Keratinocyte (primary cell): ENCODE measurements around the gene RASD2. TPM values are rescaled to one million over a fixed set of nuclear protein-coding genes. Genes with fewer than 3 reads are reported as not detected.

Source experiments
- DNase-seq: peaks from one replicate; pipeline ENCODE4 v3.0.0-alpha.2; 2011; ENCODE audit warnings: low read depth, missing footprints, low spot score
- FAIRE-seq: peaks from 2 replicates; lab custom pipeline; 2011; peaks lifted over from hg19 to GRCh38; lab: Jason Lieb, UNC
- H2AFZ ChIP-seq: 2 replicates; pipeline ENCODE4 v1.6.0; 2012; ENCODE audit warnings: low read length, control low read depth, inconsistent platforms; ENCODE audit not compliant: control insufficient read depth
- H3K27ac ChIP-seq: 2 replicates; pipeline ENCODE4 v1.5.1; 2011; ENCODE audit warnings: low read length; ENCODE audit not compliant: control insufficient read depth, insufficient read depth
- H3K27me3 ChIP-seq: 3 replicates; pipeline ENCODE4 v1.6.0; 2011; ENCODE audit warnings: low read length; ENCODE audit not compliant: control insufficient read depth, insufficient read depth; ENCODE audit errors: extremely low read depth
- H3K36me3 ChIP-seq, 2 experiments: 2 replicates in 1 of 2; 3 replicates in 1 of 2; pipeline ENCODE4 v1.5.1; 2011; ENCODE audit warnings: low read length in 2 of 2, mild to moderate bottlenecking in 1 of 2; ENCODE audit not compliant: control insufficient read depth in 2 of 2, insufficient read depth in 2 of 2; ENCODE audit errors: extremely low read depth in 1 of 2
- H3K4me1 ChIP-seq: 3 replicates; pipeline ENCODE4 v1.5.1; 2011; ENCODE audit warnings: low read length; ENCODE audit not compliant: control insufficient read depth, insufficient read depth; ENCODE audit errors: extremely low read depth
- H3K4me2 ChIP-seq: 3 replicates; pipeline ENCODE4 v1.6.0; 2011; ENCODE audit warnings: low read depth, low read length; ENCODE audit not compliant: control insufficient read depth, insufficient read depth; ENCODE audit errors: extremely low read depth
- H3K4me3 ChIP-seq, 3 experiments: fragments of 200-600 bp in 1 of 3; sonication (generic) in 1 of 3; 2 replicates in 2 of 3; 3 replicates in 1 of 3; pipeline ENCODE4 v1.5.1; 2011 to 2016; ENCODE audit warnings: low read length in 3 of 3, mild to moderate bottlenecking in 3 of 3, control low read depth in 2 of 3, inconsistent platforms in 1 of 3, low read depth in 1 of 3, mixed read lengths in 1 of 3, mixed run types in 1 of 3, moderate library complexity in 1 of 3; ENCODE audit not compliant: control insufficient read depth in 2 of 3, insufficient read depth in 2 of 3; ENCODE audit errors: extremely low read depth in 1 of 3
- H3K79me2 ChIP-seq: 2 replicates; pipeline ENCODE4 v1.6.0; 2012; ENCODE audit warnings: low read length; ENCODE audit not compliant: control insufficient read depth, insufficient read depth
- H3K9ac ChIP-seq: 3 replicates; pipeline ENCODE4 v1.6.0; 2011; ENCODE audit warnings: low read length; ENCODE audit not compliant: control insufficient read depth, insufficient read depth; ENCODE audit errors: extremely low read depth
- H3K9me1 ChIP-seq: 3 replicates; pipeline ENCODE4 v1.6.0; 2011; ENCODE audit warnings: low read length; ENCODE audit not compliant: control insufficient read depth, insufficient read depth; ENCODE audit errors: extremely low read depth
- H3K9me3 ChIP-seq: 2 replicates; pipeline ENCODE4 v1.5.1; 2012; ENCODE audit warnings: low read depth, low read length; ENCODE audit not compliant: control insufficient read depth
- H4K20me1 ChIP-seq: 3 replicates; pipeline ENCODE4 v1.6.0; 2011; ENCODE audit warnings: low read length; ENCODE audit not compliant: control insufficient read depth, insufficient read depth; ENCODE audit errors: extremely low read depth
- EZH2 ChIP-seq: IDR thresholded peaks from one replicate; pipeline ENCODE4 v1.6.1; 2012; ENCODE audit warnings: inconsistent platforms, mild to moderate bottlenecking, low read length, moderate library complexity
- dilution Hi-C: fragments of 300-500 bp; cut with MboI; formaldehyde crosslinking; loops from one replicate; pipeline ENCODE4 v1.7.0; 2020; ENCODE audit warnings: low sequenced_read_pairs; ENCODE audit not compliant: extremely low pct_ligation_motif_present
- polyA plus RNA-seq, 5 experiments: library from polyadenylated mRNA; depleted of rRNA in 3 of 5; stranded (reverse) in 3 of 5; stranded (forward) in 1 of 5; unstranded in 1 of 5; fragments of >200 nt; gene quantifications; 1 replicate in 1 of 5; 2 replicates in 3 of 5; 3 replicates in 1 of 5; pipeline versions ENCODE4 v1.2.1 to v1.2.3, GENCODE V29; 2011 to 2012; ENCODE audit warnings: missing spikeins in 2 of 5, low read depth in 1 of 5, low replicate concordance in 1 of 5
- TF ChIP-seq, protein P1 (sequence below), 3 experiments: IDR thresholded peaks in 1 of 3; conservative IDR thresholded peaks in 1 of 3; optimal IDR thresholded peaks in 1 of 3; 2 replicates in 2 of 3; 3 replicates in 1 of 3; pipeline versions ENCODE3 to v1.5.1; 2011; ENCODE audit warnings: low read length in 3 of 3, mild to moderate bottlenecking in 3 of 3, moderate library complexity in 2 of 3, control low read depth in 1 of 3, inconsistent platforms in 1 of 3; ENCODE audit not compliant: insufficient read depth in 2 of 3; ENCODE audit errors: extremely low read depth in 1 of 3

RASD2 gene
- polyA plus RNA-seq, 1 donor (not counting 4 experiments of a cell fraction or from before 2014, with no cell fraction given): 0.03 TPM

DNA sequence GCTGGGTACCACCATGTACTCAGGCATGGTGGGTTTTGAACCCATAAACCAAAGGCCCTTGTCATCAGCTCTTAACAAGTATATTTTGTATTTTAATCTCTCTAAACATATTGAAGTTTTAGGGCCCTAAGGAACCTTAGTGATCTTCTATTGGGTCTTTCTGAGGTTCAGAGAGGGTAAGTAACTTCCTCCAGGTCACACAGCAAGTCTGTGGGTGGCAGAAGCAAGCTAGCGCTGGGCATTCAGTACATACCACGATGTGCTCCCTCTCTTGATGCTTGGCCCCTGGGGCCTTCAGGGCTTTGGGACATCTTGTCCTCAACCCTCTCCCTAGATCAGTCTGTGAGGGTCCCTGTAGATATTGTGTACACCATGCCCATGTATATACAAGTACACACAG lies 12.7 kb downstream of the RASD2 start:
- no peak for DNase-seq
- Histone ChIP-seq H3K36me3 (no peaks in the 10 kb centered on the region), H3K4me2 (no peak overlapping the region), H2AFZ (no peak overlapping the region), H3K79me2 (no peaks in the 10 kb centered on the region), H3K27me3 (peaks cover 44% of the 10 kb centered on the region), H4K20me1 (peaks cover 3% of the 10 kb centered on the region), H3K4me3 (no peak overlapping the region), H3K9me1 (no peaks in the 10 kb centered on the region), H3K9ac (no peak overlapping the region), H3K9me3 (no peaks in the 10 kb centered on the region), H3K4me1 (no peaks in the 10 kb centered on the region), H3K27ac (no peak overlapping the region)
- no peak for TF ChIP-seq EZH2
- TF ChIP-seq, protein P1, sequence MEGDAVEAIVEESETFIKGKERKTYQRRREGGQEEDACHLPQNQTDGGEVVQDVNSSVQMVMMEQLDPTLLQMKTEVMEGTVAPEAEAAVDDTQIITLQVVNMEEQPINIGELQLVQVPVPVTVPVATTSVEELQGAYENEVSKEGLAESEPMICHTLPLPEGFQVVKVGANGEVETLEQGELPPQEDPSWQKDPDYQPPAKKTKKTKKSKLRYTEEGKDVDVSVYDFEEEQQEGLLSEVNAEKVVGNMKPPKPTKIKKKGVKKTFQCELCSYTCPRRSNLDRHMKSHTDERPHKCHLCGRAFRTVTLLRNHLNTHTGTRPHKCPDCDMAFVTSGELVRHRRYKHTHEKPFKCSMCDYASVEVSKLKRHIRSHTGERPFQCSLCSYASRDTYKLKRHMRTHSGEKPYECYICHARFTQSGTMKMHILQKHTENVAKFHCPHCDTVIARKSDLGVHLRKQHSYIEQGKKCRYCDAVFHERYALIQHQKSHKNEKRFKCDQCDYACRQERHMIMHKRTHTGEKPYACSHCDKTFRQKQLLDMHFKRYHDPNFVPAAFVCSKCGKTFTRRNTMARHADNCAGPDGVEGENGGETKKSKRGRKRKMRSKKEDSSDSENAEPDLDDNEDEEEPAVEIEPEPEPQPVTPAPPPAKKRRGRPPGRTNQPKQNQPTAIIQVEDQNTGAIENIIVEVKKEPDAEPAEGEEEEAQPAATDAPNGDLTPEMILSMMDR (optimal IDR thresholded peaks at IDR 0.05 in 1 of 3, IDR thresholded peaks at IDR 0.05 in 1 of 3, conservative IDR thresholded peaks at IDR 0.05 in 1 of 3; ENCODE audit: extremely low read depth in 1 of 3, insufficient read depth in 2 of 3, low read length in 3 of 3): no peak
- dilution Hi-C loops: no loop called here
- no peak for FAIRE-seq

DNA sequence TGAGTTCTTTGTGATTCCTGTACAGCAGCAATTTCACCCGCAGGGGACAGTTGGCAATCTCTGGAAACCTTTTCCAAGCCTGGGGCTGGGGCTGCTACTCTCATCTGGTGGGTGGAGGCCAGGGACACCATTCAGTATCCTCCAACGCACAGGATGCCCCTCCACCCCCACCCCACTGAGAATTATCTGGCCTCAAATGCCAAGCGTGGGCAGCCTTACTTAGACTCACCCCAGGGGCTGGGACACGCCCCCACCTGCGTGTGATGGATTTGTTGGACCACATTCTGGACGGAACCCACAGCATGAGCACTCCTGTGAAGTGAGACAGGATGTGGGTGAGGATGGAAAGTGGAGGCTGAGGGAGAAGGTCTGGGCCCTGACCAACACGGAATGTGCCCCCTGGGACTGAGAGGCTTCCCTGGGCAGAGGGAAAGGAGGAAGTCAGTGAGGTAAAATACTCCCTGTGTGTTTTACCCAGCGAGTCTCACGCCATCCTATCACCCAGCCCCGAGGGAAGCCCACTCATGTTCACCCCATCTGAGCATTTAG lies 13.7 kb downstream of the RASD2 start:
- no peak overlapping the region for H3K9ac ChIP-seq
- no peaks in the 10 kb centered on the region for H3K36me3 ChIP-seq
- peaks cover 3% of the 10 kb centered on the region for H4K20me1 ChIP-seq
- TF ChIP-seq, protein P1 (optimal IDR thresholded peaks at IDR 0.05 in 1 of 3, IDR thresholded peaks at IDR 0.05 in 1 of 3, conservative IDR thresholded peaks at IDR 0.05 in 1 of 3; ENCODE audit: extremely low read depth in 1 of 3, insufficient read depth in 2 of 3, low read length in 3 of 3): no peak
- no peak for TF ChIP-seq EZH2
- no peaks in the 10 kb centered on the region for H3K79me2 ChIP-seq
- no peak for DNase-seq
- peaks cover 2% of the 10 kb centered on the region for H3K9me3 ChIP-seq
- dilution Hi-C loops: no loop called here
- no peak for FAIRE-seq
- no peaks in the 10 kb centered on the region for H3K9me1 ChIP-seq
- no peaks in the 10 kb centered on the region for H3K4me1 ChIP-seq
- no peak overlapping the region for H3K4me3 ChIP-seq
- H2AFZ ChIP-seq: no peak overlapping the region
- no peak overlapping the region for H3K4me2 ChIP-seq
- no peak overlapping the region for H3K27ac ChIP-seq
- peaks cover 43% of the 10 kb centered on the region for H3K27me3 ChIP-seq
